GM18951 (cell line): ENCODE results near the gene FLT1.

Experiments
- POLR2A ChIP-seq: IDR thresholded peaks from 4 replicates; pipeline ENCODE4 v1.6.1; 2011; ENCODE audit warnings: mild to moderate bottlenecking; ENCODE audit not compliant: insufficient read length, insufficient read depth; ENCODE audit errors: extremely low read depth
- in situ Hi-C: fragments of 300-500 bp; cut with MboI; formaldehyde crosslinking; loops from one replicate; pipeline ENCODE4 v1.12.0; 2022; ENCODE audit warnings: low sequenced_read_pairs, mixed read lengths, inconsistent platforms; ENCODE audit not compliant: unreplicated experiment

FLT1 gene

DNA sequence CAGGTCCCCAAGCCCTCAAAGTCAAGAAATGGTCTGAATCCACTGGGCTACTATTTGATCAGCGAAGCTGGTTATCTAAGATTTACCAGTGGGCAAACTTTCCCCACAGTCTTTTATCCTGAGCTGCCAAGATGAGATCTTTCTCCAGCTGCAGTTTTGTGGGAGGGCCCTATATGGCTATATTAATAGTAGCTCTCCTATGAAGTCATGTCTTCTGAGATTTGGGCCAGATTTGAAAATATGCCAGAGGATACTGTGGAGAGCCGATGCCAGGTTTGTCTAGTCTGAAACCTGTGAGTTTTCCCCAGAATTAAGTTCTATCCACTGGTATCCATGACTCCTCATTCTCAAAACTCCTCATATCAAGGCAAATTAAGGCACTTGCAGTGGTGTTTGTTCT is 173.2 kb downstream of the FLT1 start:
- no peak for TF ChIP-seq POLR2A
- in situ Hi-C loops: loop anchor here (10.0 kb wide), 1 partner anchor 473 kb away; no protein-coding TSS in a partner anchor

- no peak for TF ChIP-seq POLR2A
- in situ Hi-C loops: loop anchor here (10.0 kb wide), 1 partner anchor 474 kb away; no protein-coding TSS in a partner anchor
Measured at GRCh38 chr13:28320884-28321574, 173.9 kb downstream of the FLT1 start.

GRCh38 chr13:28320209-28320608 is 174.7 kb downstream of the FLT1 start:
- in situ Hi-C loops: loop anchor here (10.0 kb wide), 1 partner anchor 475 kb away; no protein-coding TSS in a partner anchor
- no peak for TF ChIP-seq POLR2A

DNA sequence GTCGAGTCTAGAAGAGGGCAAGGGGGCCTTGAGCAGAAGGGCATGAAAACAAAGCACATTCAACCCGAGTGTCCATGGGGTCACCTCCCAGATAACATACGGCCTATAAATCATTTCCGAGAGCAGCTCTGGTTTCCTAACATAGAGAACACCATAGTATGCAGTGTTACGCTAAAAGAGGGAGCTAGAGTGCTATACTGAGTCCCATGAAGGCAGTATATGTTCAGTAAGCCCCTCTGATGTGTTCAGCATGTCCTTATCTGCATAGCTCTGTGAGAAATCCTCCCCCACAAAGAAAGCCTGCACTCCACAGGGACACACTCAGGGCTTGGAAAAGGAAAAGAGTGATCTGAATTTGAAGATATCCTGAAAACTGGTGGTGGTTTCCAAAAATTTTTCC is 175.4 kb downstream of the FLT1 start:
- TF ChIP-seq POLR2A: no peak
- in situ Hi-C loops: no loop called here

DNA sequence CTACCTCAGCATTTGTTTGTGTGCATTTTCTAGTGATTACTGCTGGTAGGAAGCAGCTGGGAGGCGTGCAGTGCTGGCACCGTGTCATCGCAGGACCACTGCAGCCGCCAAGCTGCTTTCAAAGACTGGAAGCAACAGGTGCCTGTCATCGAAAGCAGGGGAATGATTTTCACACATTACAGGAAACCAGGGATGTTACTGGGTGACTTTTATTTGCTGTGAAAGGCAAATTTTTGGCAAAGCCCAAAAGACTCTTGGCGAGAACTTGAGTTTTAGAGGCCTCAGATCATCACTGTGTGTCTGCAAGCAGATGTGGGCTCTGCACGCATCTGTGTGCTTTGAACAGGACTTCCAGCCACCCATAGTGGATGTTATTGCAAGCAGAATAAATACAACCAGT is 176.4 kb downstream of the FLT1 start:
- no peak for TF ChIP-seq POLR2A
- in situ Hi-C loops: no loop called here

DNA sequence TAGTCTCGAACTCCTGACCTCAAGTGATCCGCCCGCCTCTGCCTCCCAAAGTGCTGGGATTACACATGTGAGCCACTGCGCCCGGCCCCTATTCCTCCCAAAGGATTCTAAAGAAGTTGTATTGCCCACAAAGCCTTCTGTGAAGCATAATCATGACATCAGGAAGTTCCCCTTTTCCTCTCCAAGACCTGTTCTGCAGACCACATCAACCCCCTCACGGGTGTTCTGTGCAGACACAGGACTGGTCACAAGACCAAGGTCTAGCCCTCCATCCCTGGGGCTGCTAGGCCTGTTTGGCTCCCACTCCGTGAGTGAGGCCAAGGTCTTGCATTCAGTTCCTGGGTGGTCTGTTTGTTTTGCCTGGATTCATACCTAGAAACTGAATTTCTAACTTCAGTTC is 178.1 kb downstream of the FLT1 start:
- TF ChIP-seq POLR2A: no peak
- in situ Hi-C loops: no loop called here

GRCh38 chr13:28316129-28316528 is 178.8 kb downstream of the FLT1 start:
- in situ Hi-C loops: no loop called here
- no peak for TF ChIP-seq POLR2A

GRCh38 chr13:28314879-28315278 is 180.0 kb downstream of the FLT1 start:
- TF ChIP-seq POLR2A: no peak
- in situ Hi-C loops: no loop called here

- TF ChIP-seq POLR2A: no peak
- in situ Hi-C loops: no loop called here
Measured at GRCh38 chr13:28313579-28313978, 181.3 kb downstream of the FLT1 start.

DNA sequence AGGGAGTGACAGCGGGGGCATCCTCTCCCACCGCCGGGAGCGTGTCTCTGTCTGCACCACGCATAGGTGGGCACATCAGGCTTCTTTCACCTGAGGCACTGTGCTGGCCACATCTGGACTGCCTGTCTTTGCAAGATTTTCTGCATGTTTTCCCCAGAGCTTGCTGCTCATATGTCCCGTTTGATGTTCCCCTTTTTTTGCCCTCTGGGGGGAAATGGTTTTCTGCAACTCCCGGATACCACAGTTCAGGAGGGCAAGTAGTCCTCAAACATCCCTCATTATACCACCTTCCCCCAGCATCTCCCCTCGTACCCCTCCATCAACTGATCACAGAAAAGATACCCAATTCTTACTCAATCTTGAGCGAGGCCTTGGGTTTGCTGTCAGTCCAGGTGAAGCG is 188.6 kb downstream of the FLT1 start:
- in situ Hi-C loops: no loop called here
- TF ChIP-seq POLR2A: no peak

- no peak for TF ChIP-seq POLR2A
- in situ Hi-C loops: no loop called here
Measured at GRCh38 chr13:28301839-28302238, 193.1 kb downstream of the FLT1 start.

DNA sequence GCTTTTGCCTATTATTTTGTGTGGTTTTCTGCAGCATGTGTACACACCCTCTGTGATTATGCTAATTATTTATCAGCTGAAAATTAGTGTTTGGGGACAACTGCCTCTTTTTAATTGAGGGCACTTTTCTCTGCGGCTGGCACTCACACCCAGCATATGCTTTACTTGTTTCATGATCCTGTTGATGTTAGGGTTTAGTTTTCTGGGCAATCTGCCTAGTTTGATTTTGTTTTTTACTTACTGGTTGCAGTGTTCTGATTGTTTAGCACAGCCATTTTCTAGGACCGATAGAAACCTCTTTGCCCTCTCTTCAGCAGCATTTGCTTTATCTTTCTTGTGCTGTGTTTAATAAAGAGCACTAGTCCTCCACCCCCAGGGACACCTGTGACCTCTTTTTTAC is 195.0 kb downstream of the FLT1 start:
- in situ Hi-C loops: no loop called here
- TF ChIP-seq POLR2A: no peak

DNA sequence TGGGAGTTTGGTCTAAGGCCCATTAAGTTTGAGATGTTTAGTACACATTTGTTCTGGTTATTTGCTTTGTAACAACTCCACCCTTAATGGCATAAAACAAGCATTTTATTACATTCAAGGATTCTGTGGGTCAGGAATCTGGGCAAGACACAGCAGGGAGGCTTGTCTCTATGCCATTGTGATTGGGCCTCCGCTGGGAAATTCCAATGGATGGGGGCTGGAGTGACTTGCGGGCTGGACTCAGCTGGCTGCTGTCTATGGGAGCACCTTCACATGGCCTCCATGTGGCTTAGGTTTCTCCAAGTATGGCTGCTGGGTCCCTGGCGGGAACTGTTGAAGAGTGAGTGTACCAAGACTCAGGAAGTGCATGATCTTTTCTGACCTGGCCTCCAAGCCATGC is 197.6 kb downstream of the FLT1 start:
- no peak for TF ChIP-seq POLR2A
- in situ Hi-C loops: no loop called here

DNA sequence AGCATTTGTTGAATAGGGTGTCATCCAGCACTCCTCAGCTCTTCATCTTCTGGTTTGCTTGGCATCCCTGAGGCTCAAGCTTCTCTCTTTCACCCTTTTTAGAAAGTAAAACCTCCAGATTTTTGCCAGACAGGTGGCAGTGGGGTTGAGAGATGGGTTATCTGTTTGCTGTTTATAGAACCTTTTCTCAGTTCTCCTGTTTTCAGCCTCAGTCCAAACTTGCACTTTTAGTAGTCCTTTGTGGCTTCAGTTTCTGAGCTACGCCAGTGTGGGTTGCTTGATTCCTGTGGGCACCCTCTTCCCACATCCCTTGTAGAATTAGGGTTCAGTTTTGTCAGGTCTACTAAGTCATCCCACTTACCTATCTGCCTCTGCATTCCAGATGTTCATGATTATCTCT is 208.7 kb downstream of the FLT1 start:
- in situ Hi-C loops: no loop called here
- no peak for TF ChIP-seq POLR2A
